GM18907 (cell line): ENCODE results near the gene RPRD1B.
A peak's percentile ranks its signal among the peaks of the same experiment; 100 is the strongest.

ENCODE experiments used
- ATAC-seq: cut with Tn5 transposase; IDR thresholded peaks from one replicate; pipeline ENCODE4 v1.9.1; 2021; ENCODE audit warnings: mild to moderate bottlenecking, moderate library complexity; ENCODE audit not compliant: unreplicated experiment

RPRD1B gene, protein sequence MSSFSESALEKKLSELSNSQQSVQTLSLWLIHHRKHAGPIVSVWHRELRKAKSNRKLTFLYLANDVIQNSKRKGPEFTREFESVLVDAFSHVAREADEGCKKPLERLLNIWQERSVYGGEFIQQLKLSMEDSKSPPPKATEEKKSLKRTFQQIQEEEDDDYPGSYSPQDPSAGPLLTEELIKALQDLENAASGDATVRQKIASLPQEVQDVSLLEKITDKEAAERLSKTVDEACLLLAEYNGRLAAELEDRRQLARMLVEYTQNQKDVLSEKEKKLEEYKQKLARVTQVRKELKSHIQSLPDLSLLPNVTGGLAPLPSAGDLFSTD

DNA sequence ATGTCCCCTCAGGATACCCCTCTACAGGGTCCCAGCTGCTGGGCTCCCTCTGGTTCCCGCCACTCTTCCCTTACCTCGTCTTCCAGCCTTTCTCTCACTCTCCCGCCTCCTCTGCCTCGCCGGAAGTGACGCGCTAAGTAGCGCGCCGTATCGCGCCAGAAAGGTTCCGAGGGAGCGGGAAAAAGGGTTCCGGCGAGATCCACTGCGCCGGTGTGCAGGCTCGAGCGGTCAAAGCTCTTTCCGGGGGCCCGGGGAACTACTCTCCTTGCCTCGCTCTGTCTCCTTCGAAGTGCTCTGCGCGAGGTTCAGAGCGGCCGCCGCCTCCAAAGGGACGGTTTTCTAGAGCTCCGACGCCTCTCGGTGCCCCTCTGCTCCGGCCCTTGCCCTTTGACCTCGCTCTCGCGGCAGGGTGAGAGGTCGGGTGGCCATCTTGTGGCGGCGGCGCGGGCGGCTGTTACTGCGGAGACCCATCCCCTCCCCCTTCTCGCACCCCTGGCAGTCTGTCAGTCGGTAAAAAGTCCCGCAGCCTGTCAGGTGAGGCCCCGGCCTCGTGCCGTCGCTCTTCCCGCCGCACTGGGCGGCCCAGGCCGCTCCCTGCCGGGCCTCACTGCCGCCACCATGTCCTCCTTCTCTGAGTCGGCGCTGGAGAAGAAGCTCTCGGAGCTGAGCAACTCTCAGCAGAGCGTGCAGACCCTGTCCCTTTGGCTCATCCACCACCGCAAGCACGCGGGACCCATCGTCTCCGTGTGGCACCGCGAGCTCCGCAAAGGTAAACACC is at the start of gene RPRD1B, which contains the start of gene TTI1:
Gene RPRD1B (plus strand): TSS at position 417 of the 778 bp plus-strand sequence. CDS start 202 bp downstream, at position 619.
Gene TTI1 (minus strand): TSS at position 127 of the 778 bp plus-strand sequence. CDS start 19,640 bp downstream, outside the sequence.
- peak; percentile 79 for ATAC-seq

DNA sequence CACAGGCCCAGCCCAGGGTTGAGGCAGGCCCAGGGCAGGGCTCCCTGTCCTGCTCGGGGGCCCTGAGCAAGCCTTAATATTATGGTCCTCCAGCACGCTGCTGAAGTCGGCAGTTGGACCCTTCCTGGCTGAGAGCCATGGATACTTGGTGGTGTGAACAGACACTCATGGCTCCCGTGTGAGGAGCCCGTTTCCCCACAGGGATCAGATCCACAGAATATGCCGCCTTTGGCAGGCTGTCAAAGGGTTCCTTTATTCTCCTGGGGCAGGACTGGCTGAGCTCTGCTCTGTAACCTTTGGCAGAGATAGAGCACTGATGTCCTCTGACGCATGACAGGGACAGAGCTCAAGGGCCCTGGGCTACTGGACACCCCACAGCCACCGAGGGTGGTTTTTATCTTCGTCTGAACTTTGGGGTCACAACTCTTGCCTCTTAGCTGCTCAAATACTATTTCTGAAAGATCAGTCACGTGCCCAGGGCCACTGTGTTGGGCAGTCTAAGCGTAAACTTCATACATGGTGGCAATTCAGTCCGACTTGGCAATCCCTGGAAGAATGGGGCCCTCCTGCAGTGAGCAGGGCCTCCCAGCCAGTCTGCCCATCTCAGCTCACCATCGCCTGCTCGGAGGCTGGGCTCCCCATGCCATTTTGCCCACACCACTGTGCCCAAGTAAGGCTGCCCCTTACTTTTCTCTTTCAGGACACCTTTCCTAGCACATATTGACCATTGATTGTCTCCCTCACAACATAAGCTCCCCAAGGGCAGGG is 49.3 kb upstream of the RPRD1B start:
- no peak for ATAC-seq

DNA sequence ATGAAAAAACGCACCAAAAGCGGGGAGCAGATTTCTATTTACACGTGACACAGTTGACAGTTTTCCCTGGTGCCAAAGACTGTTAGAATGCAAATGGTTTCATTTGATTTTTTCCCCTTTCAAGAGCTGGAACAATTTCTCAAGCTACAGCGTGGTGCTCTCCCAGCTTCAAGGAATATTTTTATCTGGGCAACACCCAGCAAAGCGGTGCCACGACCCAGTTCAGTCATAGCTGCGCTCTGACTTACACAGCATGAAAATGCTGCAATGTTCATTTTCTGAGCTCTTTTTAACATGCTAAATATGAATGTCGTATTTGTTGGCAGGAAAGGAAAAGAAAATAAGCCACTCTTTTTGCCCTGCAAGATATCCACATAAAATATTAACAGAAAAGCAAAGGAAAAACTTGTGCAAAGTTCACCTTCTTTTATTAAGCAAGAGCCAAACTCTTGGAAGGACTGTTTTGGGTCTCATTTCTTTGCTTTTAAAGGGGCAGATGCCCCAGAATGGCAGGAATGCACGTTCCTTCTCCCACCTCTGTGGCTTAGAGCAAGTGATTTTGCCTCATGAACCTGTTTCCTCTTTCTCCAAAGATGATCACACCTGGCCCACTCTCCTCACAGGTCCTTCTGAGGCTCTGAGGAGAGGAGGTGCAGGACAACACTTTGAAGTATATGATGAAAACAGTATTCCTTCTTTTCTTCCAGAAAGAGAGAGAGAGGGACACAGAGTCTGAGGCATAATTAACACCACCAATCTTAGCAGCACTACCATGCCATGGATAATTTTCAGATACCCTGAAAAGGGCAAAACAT is 47.3 kb upstream of the RPRD1B start:
- no peak for ATAC-seq

DNA sequence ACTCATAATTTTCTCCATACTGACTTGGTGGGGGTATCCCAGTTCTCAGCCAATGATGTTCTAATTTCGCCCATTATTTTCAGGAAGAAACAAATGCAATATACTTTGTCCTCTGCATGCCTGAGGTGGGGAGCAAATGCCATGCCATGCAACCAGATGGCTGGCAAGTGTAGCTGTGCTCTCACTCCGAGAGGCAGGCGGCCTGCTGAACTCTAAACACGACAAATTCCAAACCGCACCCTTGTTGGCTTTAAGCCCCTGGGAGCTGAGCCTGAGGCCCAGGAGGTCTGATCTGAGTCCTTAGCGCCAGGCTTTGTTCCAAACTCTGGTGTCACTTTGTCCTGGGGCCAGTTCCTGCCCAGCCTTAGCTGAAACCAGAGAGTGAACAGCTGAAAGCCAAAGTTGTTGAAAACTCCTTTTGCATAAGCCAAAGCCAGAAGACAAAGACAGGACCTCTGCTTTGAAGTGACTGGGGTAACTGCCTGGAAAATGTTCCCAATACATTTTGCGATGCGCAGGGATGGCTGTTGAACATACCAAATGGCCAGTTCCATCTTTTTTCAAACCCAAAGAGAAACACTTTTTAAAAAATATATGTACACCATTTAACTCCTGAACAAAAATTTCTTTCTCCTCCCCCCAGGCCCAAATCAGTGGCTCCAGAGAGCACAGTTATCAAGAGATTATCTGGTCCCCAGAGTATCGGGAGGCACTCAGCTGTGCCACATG is 46.5 kb upstream of the RPRD1B start:
- no peak for ATAC-seq

DNA sequence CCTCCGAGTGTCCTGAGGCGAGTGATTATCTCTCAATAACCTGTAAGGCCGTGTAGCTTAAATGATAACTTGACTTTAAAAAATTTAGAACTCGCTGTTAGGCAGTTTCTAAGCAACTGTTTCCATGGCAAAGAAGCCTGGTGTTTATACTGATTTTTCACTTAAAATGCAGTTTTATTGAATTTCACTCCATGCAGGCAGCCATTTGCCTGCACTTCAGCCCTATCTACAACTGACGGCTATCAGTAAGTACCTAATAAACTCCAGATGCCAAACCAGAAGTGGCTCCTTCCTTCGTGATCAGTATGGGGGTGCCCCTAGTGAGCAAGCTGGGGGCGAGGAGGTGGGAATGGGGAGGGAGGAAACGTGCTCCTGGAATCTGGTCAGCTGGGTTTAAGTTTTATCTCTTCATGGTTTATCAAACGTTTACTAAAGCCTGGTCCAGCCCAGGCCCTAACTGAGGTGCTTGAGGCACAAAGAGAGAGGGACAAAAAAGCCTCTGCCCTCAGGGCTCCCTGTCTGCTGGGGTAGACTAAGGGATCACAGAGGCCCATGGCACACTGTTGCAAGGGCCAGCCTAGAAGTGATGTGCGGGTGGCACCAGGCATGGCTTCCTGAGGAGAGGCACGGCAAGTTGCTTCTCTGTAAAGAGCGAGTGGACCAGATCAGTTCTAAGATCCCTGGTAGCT is 45.8 kb upstream of the RPRD1B start:
- ATAC-seq, result no peak

DNA sequence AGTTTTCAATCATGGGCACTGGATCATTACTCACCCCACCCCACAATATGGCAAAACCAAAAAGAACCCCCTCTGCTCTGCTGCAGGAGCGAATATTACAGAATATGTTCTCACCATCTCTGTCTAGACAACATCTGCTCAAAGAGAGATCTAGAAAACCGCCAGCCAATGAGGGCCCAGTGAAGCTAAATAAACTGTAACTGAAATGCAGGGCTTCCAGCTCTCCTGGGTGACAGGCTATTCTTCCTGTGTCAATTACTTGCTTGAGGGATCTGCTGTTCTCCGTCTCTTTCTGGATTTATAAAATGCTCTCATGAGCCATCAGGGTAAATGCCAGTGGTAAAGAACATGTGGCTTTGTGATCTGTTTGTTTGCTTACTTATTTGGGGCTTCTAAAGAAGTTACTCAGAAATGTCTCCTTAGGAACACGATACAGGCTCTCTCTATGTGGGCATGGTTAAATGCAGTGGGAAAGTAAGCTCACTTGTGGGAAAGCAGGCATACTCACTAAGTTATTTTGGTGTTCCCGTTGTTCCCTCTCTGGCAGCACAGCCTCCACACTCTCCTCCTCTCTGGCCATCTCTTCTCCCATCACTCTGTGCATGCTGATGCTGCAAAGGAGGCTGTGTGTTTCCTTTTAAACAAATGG is 45.1 kb upstream of the RPRD1B start:
- no peak for ATAC-seq

DNA sequence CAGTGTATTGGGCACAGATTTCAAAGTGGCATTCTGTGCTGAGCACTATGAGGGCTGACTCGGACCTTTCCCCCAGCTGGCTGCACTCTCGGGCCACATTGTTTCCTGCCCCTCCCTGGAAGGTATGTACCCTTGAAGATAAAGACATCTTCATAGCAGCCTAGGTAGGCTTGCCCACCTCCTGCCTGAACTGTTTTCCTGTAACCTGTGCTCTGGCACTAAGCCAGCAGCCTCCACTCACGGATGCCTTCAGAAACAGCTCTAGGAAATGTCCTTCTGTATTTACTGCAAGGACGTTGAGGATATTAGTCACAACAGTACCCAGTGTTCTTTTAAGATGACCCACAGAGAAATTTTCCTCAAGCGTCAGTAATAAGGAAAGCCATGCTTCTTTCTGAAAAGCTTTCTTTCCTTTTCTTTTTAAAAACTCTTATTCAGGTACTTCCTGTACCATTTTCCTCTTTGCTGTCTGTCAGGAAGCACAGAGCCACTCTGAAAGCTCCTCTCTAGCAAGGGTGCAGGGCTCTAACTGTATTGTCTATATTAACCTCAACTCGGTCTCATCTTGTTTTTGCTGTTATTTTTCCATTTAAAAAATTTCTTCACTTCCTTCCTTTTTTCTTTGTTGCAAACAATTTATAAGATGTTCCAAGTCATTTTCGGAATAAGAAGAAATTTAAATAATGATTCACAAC is 43.8 kb upstream of the RPRD1B start:
- no peak for ATAC-seq

DNA sequence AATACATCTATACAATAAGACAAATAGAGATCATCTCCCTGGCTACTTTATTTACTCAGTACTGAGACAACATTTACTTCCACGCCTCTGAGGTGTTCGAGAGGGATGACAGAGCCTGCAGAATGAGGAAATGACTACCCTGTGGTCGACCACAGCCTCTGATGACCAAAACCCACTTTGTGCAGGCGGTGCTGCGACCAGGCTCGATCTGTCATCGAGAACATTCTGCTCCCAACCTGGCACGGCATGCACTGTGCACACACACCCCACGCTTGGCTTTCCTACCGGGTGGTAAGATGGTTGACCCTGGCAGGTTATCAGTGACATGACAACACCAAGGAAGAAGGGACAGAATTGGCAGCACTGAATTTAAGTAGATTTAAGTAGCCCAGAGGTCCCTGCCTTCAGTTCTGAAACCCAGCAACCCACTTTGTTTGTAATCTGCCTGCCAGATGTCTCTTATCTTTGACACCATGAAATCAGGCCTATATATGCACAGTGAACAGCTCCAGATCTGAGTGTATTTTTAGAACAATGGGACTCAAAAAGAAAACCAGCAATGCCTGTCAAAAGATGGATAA is 42.9 kb upstream of the RPRD1B start:
- peak; percentile 89 for ATAC-seq

DNA sequence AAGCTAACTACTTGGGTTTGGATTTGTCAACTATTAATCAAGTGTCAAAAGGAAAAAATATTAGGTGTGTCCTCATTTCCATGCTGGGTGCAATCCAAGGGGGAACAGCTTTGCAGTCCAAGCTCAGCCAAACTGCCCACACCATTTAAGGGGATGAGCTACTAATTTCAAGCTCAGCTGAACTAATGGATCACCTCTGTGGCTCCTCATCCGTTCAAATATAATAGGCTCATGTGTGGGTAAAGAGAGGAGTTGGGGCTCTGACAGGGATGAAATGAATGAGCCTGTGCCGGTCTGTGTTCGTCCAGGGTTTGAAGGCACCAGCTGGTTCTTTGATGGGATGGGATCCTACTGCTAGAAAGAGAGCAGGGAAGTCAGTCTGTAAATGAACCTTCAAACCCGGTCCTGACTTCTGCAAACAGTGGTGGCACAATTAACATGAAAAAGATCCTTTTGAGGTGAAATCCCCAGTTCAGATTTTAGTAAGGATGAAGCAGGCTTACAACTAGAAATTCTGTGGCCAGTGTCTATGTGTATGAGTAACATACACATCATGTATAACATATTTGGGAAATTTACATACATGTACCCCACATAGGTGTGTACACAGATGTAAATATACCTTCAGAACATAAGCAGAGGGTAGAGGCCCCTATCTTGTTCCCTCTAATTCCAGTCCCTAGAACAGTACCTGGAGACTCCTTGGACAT is 42.2 kb upstream of the RPRD1B start:
- no peak for ATAC-seq

DNA sequence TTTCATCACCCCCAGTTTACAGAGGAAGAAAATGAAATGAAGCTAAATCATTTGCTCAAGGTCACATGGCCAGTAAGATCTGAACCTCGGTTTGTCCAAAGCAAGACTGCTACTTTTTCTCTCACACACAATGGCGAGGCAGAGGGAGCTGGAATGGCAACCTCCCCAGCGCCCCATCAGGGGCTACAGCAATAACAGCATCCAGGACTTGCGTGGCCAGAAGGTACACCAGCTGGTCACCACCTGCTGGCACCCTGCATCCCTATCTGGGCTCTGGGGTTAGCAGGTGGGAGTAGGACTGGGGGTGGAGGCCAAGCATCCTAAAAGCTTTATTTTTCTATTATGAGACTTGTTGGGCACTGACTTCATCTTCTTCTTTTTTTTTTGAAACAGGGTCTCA is 41.6 kb upstream of the RPRD1B start:
- no peak for ATAC-seq

DNA sequence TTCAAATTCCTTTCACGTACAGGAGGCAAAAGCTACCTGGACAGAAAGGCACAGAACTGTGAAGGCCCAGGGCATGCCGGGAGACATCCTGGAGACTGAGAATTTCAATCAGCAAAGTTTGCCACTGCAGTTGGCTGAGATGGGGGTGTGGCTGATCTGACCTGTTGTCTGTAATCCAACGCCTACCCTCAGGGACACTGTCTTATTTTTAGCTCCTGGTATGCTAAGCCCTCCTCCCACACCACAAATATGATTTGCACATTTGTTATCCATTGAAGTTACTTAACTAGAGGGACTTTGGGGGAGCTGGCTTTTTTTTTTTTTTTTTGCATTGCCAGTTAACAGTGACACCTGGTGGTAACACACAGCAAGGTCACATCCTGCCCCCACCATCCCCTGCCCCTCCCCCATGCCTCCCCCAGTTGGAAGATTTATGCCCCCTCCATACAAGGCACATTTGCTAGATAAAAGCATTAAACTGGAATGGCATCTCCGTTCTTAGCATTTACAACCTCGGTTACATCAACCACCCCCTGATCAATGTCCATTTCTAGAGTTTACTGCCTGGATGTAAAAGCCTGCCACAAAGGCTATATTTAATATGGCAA is 40.6 kb upstream of the RPRD1B start:
- ATAC-seq, result no peak

DNA sequence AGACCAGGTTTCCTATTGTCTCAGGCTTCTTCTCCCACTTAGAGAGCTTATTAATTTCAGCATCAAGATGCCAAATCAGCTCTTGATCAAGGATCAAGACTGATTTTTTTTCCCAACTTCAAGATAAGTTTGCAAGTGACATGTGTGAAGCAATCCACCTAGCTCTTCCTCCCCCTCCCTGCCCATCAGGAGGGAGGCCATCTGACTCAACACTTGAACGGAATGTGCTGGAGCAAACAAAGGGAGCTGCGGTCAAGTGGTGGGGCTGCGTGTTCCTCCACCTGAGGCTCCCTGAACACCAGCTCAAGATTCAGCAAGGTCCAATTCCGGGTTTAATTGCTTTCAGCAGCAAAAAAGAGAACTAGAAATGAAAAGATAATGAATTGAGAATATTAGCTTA is 39.0 kb upstream of the RPRD1B start:
- ATAC-seq, result no peak

DNA sequence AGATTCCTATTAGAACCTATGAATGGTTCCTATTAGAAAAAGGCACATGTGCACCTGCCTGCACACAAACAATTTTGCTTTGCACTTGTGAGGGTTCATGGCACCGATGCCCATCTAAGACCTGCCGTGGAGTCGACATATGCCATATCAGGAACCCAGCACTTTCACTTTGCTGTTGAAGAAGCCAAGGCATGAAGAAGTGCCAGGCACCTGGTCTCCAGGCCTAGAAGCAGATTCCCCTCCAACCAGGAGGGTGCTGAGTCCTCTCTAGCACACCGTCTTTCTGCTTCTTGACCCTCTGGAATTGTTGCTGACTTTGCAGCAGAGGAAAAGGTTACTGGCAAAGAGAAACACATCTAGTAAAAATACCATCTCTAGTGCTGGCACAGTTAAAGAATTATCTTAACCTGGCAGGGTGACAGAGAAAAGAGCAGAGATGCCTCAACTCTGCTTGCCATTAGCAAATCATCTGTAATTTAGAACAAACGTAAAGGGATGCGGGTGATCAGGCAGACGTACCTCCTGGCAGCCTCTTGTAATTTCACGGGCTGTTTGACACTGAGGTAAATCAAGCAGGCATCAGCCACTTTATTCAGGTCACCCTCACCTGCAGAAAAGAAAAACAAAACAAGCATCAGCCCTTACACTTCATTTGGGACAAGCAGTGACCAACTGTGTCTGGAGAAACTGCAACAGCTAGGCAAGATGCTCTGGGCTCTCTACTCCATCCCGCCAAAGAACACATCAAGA is 37.5 kb upstream of the RPRD1B start:
- ATAC-seq, result no peak

DNA sequence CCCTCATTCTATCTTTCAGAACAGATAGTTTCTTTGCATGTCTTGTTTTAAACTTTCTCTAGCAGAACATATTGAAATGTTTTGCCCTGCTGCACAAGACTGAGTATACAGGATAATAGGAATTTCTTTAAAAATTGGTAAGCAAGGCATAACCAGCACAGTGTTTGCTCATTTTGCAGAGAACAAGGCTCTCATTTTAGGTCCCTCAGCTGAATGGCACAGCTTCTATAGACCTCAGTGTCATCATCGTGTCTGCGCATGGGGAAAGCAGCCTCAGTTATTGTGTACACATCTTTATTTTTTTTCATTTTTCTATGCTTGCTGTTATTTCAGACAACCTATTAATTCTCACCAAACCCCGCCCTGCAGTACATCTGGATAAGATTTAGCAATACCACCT is 36.0 kb upstream of the RPRD1B start:
- ATAC-seq, result no peak

DNA sequence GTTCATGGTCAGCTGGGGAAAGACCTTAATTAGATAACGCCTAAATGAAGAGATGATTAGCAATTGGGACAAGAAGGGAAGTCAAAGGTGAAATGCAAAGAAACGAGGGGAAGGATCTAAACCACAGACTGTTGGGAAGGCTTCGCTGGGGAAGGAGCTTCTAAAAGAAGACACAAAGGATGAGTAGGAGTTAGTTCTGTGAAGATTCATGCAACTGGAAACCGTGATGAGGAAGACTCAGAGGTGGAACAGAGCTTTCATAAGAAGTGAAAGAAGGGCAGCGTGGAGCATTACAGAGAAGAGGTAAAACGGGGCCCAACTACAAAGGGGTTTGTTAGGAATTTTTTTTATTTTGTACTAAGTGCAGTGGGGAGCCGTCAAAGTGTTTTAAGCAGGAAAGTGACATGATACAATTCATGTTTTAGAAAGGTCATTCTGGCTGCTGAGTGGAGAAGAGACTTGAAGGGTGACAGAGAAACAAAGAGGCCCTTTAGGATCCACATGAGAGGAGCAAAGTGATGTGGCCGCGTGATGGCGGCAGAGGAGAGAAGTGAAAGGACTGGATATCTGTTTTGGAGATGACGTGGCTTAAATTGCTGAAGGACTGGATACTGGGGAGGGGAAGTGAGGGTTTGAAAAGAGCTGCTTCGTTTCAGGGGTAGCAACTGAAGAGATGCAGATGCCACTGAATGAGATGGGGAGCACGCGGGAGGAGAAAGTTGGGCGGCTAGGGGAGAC is 33.9 kb upstream of the RPRD1B start:
- ATAC-seq, result no peak
